GM19099 (cell line): ENCODE data around the gene RFWD3.

Source experiments
- POLR2A ChIP-seq: IDR thresholded peaks from 3 replicates; pipeline ENCODE4 v1.6.1; 2011; ENCODE audit warnings: low read depth; ENCODE audit not compliant: insufficient read length; ENCODE audit errors: extremely low read depth

Gene RFWD3

DNA sequence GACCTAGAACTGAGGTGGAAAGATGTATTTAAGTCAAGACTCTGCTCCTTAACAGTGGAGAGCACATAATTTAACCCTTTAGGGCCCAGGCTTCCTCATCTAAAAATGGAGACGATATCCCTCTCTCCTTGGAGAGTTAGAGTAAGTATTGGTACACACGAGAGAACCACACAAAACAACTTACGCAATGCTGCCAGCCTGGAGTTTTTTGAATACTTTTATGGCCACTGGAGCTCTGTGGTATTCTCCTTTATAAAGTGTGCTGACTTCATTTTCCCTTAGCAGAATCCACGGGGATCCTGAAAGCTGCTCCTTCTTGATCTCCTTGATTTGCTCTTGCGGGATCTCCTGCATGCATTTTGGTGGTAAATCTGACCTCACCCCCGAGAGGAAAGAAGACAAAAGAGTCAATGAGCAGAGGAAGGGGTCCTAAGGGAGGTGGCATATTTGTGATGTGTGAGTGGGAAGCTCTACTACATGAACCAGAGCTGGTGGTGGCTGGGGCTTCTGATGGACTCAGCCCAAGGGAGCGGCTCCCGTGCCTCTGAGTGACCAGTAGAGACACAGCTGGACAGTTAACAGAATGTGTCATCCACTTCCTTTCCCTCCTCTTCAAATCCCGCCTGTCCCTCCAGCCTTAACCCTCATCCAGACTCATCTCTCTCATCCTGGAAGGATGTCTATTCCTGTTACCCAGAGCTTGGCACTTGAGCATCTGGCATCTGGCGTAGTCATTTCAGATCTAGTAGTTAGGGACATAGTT is 24.6 kb upstream of the RFWD3 start:
- TF ChIP-seq POLR2A, result no peak

DNA sequence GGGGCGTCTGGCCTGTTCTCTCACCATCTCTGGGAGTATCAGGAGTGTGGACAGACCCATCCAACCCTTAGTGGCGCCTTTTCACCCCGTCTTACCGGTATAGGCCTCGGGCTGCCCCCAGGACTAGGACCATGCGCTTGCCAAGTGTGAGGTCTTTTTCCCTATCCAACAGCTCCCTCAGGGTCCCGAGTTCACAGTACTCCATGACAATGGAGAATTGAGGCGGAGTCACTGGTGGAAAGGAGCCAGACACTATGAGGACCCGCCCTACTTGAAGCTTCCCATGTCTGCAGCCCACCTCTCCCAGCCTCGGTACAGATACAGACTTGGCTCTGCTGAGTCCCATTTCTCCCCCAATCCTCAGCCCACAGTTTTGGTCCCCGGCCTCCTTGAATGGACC is 15.9 kb upstream of the RFWD3 start:
- no peak for TF ChIP-seq POLR2A

DNA sequence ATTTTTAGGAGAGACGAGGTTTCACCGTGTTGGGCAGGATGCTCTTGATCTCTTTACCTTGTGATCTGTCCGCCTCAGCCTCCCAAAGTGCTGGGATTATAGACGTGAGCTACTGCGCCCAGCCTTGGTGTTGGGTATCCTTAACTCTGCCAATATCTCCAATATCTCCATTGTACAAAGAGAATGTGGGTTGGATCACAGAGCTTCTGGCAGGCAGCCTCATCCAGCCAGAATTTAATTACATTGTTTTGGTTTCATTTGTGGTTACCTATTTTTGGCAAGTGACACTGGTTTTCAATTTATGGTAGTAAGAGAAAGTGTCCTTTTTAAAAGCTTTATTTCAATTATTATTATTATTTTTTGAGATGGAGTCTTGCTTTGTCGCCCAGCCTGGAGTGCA is 14.0 kb upstream of the RFWD3 start:
- TF ChIP-seq POLR2A, result no peak

DNA sequence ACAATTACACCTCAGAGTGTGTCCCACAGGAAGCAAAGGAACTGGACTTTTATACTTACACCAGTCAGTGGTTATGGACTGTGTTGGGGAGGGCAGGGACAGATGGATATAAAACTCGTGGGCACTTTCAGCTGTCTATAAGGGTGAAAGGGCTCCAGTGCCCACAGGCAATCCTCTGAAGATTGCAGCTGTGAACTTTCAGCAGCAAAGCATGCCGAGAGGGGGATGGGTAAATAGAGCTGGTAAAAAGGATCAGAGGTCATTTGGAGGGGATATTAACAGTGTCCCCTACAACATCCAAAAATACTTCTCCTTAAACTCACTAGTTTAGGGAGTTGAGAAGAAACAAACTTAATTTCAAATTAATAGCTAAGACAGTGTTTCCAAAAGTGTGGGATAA is 13.3 kb upstream of the RFWD3 start:
- no peak for TF ChIP-seq POLR2A

DNA sequence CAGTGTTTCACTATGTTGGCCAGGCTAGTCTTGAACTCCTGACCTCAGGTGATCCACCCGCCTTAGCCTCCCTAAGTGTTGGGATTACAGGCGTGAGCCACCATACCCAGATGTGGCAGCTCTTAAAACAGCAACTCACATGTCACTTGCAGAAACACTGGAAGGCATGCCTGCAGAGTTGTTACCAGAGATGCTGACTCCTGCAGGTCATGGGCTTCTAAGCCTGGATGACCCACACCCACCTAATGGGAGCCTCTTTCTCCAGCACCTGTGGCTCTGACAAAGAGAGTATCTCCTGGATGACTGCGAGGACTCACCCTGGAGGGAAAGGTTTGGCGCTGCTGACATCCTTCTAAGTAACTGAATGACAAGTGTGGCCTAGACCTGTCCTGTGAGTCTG is 11.2 kb upstream of the RFWD3 start:
- no peak for TF ChIP-seq POLR2A

DNA sequence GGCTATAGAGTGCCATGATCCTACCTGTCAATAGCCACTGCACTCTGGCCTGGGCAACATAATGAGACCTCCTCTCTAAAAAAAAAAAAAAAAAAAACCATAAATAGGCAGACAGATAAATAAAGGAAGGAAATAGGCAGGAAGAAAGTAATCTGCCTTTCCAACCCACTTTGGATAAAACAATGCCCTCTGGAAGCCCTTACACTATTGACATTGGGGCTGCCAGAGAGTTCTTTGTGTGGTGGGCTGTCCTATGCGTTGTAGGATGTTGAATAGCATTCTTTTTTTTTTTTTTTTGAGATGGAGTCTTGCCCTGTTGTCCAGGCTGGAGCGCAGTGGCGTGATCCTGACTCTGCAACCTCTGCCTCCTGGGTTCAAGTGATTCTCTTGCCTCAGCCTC is 7.2 kb upstream of the RFWD3 start:
- TF ChIP-seq POLR2A, result no peak

DNA sequence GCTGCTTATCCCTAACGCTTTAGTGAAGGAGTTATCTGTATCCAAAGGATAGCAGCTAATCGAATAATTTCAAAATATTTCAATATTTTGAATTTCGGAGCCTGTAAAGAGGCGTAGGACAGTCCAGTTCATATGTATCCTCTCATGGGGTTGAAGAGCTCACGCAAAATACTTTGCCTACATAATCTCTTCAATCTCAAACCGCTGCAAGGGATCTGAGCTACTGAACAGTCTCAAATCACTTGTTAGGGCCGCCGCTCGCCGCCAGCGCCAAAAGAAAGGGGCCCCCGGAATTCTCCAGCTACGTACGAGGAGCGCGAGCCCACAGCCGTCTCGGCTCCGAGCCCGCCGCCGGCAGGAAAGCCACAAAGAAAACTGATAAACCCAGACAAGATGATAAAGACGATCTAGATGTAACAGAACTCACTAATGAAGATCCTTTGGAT is 601 bp upstream of the RFWD3 start:
- no peak for TF ChIP-seq POLR2A

DNA sequence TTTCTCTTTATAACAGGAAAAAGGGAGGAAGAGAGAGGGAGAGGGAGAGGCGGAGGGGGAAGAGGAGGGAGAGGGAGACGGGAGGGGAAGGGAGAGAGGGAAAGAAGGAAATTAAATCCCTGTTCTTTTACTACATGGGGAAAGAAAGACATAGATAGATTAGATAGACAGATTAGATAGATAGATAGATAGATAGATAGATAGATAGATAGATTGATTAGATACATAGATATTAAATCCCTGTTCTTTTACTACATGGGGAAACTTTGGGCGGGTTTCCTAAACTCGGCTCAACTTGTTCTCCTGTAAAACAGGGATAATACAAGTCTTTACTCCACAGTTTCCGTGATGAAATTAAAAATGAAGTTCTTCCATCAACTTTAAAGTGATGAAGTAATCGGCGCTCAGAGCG is 661 bp downstream of the RFWD3 start:
- TF ChIP-seq POLR2A, result no peak

DNA sequence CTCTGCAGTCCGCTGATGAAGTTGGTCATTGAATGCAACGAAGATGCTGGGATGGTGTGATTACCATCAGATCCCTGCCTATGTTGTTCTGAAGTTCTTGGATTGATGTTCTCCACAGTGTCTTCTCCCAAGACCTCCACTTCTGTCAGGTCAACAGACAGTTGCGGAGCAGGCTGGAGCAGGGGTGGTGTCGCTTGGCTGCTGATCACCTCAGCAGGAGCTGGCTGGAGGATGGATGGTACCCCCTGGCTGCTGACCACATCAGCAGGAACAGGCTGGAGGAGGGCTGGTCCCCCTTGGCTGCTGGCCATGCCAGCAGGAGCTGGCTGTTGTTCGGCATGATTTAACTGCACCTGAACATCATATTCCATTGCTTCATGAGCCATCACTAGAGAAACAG is 5.6 kb downstream of the RFWD3 start:
- no peak for TF ChIP-seq POLR2A

DNA sequence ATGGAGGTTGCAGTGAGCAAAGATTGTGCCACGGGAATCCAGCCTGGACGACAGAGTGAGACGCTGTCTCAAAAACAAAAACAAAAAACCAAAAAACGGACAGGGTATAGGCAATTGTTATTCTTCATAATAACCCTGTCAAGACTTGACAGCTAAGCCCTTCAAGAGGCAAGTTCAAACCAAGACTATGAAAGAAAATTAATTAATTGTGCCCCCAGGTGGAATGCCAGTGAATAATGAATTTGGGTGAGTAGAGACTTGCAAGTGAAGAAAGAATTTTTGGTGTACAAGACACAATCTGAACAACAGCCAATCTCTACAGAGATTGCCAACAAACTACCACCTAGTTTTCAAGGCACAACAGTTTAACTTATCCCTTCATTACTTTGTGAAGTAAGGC is 6.3 kb downstream of the RFWD3 start:
- TF ChIP-seq POLR2A, result no peak

DNA sequence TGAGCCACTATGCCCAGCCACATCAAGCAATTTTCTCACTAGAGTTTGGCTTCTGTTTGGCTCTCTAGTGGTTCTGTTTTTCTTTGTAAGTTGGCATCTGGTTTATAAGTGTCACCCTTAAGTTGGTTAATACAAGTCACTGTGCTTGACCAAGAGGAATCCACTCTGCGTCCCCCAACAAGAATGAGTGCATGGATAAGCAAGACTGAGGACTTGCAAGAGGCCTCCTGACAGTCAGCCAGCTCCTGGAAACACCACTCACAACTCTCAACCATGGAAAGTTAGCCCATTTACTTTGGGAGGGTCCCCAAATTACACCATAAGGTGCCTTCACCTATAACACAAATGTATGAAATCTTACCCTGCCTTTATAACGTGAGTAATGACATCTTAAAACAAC is 7.6 kb downstream of the RFWD3 start:
- TF ChIP-seq POLR2A, result no peak

DNA sequence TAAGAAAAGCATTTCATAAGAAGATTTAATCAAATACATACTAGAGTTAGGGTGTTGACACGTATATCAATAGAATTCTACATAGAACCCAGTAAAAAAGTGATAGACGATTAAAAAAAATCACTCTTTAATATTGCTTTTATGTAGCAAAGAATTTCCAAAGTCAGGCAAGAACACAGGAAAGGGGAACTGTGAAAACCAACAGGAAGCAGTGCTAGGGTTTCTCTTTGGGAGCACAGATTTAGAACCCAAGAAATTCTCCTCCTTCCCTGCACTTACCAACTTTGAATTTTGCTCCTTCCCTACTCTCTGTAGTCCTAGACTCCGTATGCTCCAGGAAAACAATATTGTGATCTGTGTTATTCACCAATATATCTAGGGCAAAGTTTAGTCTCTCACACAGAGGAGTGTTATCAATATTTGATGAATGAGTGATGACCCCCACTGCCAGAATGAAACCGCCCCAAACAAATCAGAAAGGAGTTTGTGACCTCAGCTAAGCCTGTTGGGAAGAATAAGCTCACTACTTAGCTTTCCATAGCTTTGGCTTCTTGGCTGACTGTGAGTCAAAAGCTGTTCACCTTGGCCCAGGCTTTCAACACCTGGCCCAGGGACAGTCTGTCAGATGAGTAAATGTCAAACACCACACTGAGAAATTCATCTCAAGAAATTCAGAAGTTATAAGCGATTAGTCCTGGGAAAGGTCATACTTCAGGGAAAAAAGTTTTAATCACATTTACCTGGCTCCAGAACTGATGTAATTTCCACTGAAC is 8.6 kb downstream of the RFWD3 start:
- no peak for TF ChIP-seq POLR2A

DNA sequence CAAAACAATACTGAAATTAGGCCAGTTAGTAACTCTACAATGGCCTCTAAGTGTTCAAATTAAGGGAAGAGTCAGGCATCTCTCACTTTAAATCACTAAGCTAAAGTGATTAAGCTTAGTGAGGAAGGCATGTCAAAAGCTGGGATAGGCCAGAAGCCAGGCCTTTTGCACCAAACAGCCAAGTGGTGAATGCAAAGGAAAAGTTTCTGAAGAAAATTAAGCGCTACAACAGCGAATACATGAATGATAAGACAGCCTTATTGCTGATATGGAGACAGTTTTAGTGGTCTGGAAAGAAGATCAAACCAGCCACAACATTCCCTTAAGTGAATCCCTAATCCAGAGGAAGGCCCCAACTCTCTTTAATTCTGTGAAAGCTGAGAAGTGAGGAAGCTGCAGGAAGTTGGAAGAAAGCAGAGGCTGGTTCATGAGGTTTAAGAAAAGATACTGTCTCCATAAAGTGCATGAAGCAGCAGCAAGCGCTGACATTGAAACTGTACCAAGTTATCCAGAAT is 12.1 kb downstream of the RFWD3 start:
- TF ChIP-seq POLR2A, result no peak

DNA sequence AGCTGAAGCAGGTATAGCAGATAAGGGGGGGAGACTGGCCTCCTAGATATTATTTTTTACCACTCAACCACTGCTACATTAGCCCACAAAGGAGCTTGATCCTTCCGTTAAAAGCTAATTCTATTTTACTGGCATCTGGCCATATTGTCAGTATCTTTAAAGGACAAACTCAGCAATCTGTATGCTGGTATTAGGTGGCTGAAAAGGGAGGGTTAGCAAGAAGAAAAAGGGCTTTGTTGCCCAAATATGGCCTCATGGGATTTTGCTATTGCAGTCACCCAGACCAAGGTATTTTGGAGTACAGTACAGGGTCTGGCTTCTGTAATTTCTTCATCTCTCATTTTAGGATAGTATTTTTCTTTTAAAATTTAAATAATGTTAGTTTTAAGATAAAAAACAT is 14.4 kb downstream of the RFWD3 start:
- TF ChIP-seq POLR2A, result no peak

DNA sequence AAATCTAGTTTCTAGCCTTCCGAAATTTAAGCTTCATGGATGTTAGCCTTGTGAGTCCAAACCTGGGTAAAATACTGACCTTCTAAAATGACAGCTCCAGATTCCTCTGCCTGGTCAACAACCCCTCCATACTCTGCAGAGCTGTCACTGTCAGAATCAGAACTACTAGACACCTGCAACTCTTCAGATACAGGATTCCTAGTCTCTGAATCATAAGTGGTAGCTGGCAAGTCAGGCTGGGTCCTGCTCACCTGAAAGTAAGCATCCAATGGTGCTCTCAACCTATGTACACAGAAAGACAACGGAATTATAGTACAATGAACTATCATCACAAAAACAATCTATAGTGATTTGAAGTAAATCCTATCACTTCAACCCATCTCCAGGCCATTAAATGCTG is 14.8 kb downstream of the RFWD3 start:
- no peak for TF ChIP-seq POLR2A

DNA sequence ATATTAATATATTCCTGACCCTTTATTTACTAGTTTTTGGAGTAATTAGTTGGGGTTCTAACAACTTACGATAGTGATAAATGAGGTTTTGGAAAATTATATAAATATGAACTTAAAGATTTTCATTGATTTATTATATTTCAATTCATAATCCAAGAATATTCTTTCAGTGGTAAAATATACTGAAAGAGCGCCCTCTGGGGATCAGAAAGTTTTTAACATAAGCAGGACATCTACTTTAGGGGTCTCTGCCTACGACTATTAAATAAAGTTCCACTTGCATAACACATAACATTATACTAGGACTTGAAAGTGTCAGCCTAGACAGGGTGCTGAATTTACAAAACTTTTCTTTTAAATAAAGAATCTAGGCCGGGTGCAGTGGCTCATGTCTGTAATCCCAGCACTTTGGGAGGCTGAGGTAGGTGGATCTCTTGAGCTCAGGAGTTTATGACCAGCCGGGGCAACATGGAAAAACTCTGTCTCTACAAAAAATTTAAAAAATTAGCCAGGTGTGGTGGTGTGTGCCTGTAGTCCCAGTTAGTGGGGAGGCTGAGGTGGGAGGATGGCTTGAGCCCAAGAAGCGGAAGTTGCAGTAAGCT is 15.6 kb downstream of the RFWD3 start:
- no peak for TF ChIP-seq POLR2A
